CD4-positive, alpha-beta T cell (primary cell): Measurements from ENCODE around the gene PRICKLE2. TPM values are rescaled to one million over a fixed set of nuclear protein-coding genes. Genes with fewer than 3 reads are reported as not detected.

Experiments used
- ATAC-seq: fragments of 200-7000 bp; cut with Tn5 transposase; one replicate; pipeline ENCODE4 v1.10.0; 2022; ENCODE audit warnings: mild to moderate bottlenecking; ENCODE audit not compliant: poor library complexity
- CTCF ChIA-PET: fragments of 350-600 bp; sonication (Branson Sonifier 250); formaldehyde crosslinking; loops from one replicate; lab custom pipeline; 2021; ENCODE audit warnings: antibody characterized with exemption, inconsistent platforms; lab: Charles Lee
- POLR2A ChIA-PET: fragments of 350-600 bp; sonication (Branson Sonifier 250); formaldehyde crosslinking; loops from one replicate; lab custom pipeline; 2021; ENCODE audit warnings: antibody characterized with exemption, inconsistent platforms; lab: Charles Lee
- DNase-seq, 14 experiments: peaks; one replicate each; pipeline ENCODE4 v3.0.0-alpha.2; 2013 to 2020; ENCODE audit warnings: mixed read lengths in 2 of 14
- H3K27ac ChIP-seq, 2 donors: one replicate each; pipeline versions ENCODE4 v1.5.1 to v1.7.0; 2013; ENCODE audit warnings: low read length in 2 of 2, low read depth in 1 of 2, mild to moderate bottlenecking in 1 of 2
- H3K27me3 ChIP-seq, 2 experiments: 1 replicate in 1 of 2; 2 replicates in 1 of 2; pipeline versions ENCODE4 v1.6.1 to v1.7.0; 2013; ENCODE audit warnings: low read length in 2 of 2, control low read depth in 1 of 2, mild to moderate bottlenecking in 1 of 2, moderate library complexity in 1 of 2; ENCODE audit not compliant: insufficient read depth in 2 of 2, control insufficient read depth in 1 of 2
- H3K36me3 ChIP-seq: one replicate; pipeline ENCODE4 v1.6.1; 2013; ENCODE audit warnings: low read length, control low read depth; ENCODE audit not compliant: insufficient read depth
- H3K4me1 ChIP-seq: one replicate; pipeline ENCODE4 v1.6.1; 2013; ENCODE audit warnings: low read length, control low read depth; ENCODE audit not compliant: insufficient read depth
- H3K4me3 ChIP-seq: one replicate; pipeline ENCODE4 v1.5.1; 2013; ENCODE audit warnings: mild to moderate bottlenecking, low read length, moderate library complexity
- H3K9me3 ChIP-seq, 2 experiments: 1 replicate in 1 of 2; 2 replicates in 1 of 2; pipeline versions ENCODE4 v1.6.1 to v1.7.0; 2013; ENCODE audit warnings: low read length in 2 of 2, mild to moderate bottlenecking in 2 of 2, control low read depth in 1 of 2, moderate library complexity in 1 of 2; ENCODE audit not compliant: control insufficient read depth in 1 of 2, insufficient read depth in 1 of 2
- H3K27ac Mint-ChIP-seq: one replicate; pipeline ENCODE4 v1.8.0; 2020; ENCODE audit warnings: mixed read lengths
- H3K27me3 Mint-ChIP-seq: one replicate; pipeline ENCODE4 v1.8.0; 2021; ENCODE audit warnings: mixed read lengths
- H3K36me3 Mint-ChIP-seq: one replicate; pipeline ENCODE4 v1.8.0; 2021; ENCODE audit warnings: low read depth, mixed read lengths
- H3K4me1 Mint-ChIP-seq: one replicate; pipeline ENCODE4 v1.8.0; 2021; ENCODE audit warnings: low read depth, mixed read lengths
- H3K4me3 Mint-ChIP-seq: one replicate; pipeline ENCODE4 v1.8.0; 2020; ENCODE audit warnings: mild to moderate bottlenecking, mixed read lengths
- H3K9me3 Mint-ChIP-seq: one replicate; pipeline ENCODE4 v1.8.0; 2020; ENCODE audit warnings: mixed read lengths
- intact Hi-C, 2 experiments: fragments of 100-400 bp; cut with DNase I in 1 of 2; cut with micrococcal nuclease in 1 of 2; formaldehyde crosslinking; loops; one replicate each; pipeline versions ENCODE4 v1.15.1 to v1.9.0; 2023 to 2025; cut with DNase I, micrococcal nuclease
- total RNA-seq, 174 experiments: library from RNA in 2 of 174; stranded (reverse) in 2 of 174; gene quantifications; one replicate each; pipeline ENCODE4 v1.2.3 and lab custom pipeline; 2021 to 2026
- TF ChIP-seq, protein P1 (sequence below): fragments of 200-600 bp; IDR thresholded peaks from one replicate; pipeline ENCODE4 v1.8.0; 2022; ENCODE audit warnings: antibody characterized with exemption, mild to moderate bottlenecking

PRICKLE2 gene
- total RNA-seq, 2 experiments from 2014 or later, result not detected

GRCh38 chr3:64160000-64160695 is 65.1 kb downstream of the PRICKLE2 start:
- H3K27ac ChIP-seq, result no peak overlapping the region
- Mint-ChIP-seq H3K36me3 (no peaks in the 10 kb centered on the region), H3K27me3 (peaks cover 17% of the 10 kb centered on the region), H3K4me3 (no peak overlapping the region), H3K4me1 (no peaks in the 10 kb centered on the region), H3K27ac (no peak overlapping the region), H3K9me3 (no peaks in the 10 kb centered on the region)
- H3K4me3 ChIP-seq, result no peak overlapping the region
- POLR2A ChIA-PET, result no interaction called here
- CTCF ChIA-PET, result no interaction called here
- no peaks in the 10 kb centered on the region for H3K36me3 ChIP-seq
- ATAC-seq (no peak), DNase-seq (no peak)
- no peaks in the 10 kb centered on the region for H3K9me3 ChIP-seq
- H3K27me3 ChIP-seq, result no peaks in the 10 kb centered on the region
- TF ChIP-seq, protein P1, sequence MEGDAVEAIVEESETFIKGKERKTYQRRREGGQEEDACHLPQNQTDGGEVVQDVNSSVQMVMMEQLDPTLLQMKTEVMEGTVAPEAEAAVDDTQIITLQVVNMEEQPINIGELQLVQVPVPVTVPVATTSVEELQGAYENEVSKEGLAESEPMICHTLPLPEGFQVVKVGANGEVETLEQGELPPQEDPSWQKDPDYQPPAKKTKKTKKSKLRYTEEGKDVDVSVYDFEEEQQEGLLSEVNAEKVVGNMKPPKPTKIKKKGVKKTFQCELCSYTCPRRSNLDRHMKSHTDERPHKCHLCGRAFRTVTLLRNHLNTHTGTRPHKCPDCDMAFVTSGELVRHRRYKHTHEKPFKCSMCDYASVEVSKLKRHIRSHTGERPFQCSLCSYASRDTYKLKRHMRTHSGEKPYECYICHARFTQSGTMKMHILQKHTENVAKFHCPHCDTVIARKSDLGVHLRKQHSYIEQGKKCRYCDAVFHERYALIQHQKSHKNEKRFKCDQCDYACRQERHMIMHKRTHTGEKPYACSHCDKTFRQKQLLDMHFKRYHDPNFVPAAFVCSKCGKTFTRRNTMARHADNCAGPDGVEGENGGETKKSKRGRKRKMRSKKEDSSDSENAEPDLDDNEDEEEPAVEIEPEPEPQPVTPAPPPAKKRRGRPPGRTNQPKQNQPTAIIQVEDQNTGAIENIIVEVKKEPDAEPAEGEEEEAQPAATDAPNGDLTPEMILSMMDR, result no peak
- intact Hi-C loops, result no loop called here
- H3K4me1 ChIP-seq, result no peaks in the 10 kb centered on the region

GRCh38 chr3:64158334-64158733 is 66.9 kb downstream of the PRICKLE2 start:
- H3K4me3 Mint-ChIP-seq, result no peak overlapping the region
- ChIA-PET CTCF (no interaction called here), POLR2A (no interaction called here)
- Histone ChIP-seq H3K4me3 (no peak overlapping the region), H3K27ac (no peak overlapping the region), H3K27me3 (no peaks in the 10 kb centered on the region), H3K9me3 (no peaks in the 10 kb centered on the region), H3K36me3 (no peaks in the 10 kb centered on the region), H3K4me1 (no peaks in the 10 kb centered on the region)
- intact Hi-C loops, result no loop called here
- TF ChIP-seq, protein P1, result no peak
- no peak for DNase-seq
- H3K36me3 Mint-ChIP-seq, result no peaks in the 10 kb centered on the region
- no peak for ATAC-seq
- H3K4me1 Mint-ChIP-seq, result no peaks in the 10 kb centered on the region
- H3K27me3 Mint-ChIP-seq, result peaks cover 17% of the 10 kb centered on the region
- no peak overlapping the region for H3K27ac Mint-ChIP-seq
- no peaks in the 10 kb centered on the region for H3K9me3 Mint-ChIP-seq

GRCh38 chr3:64157150-64158035 is 67.9 kb downstream of the PRICKLE2 start:
- ChIA-PET POLR2A (no interaction called here), CTCF (no interaction called here)
- H3K4me1 ChIP-seq, result no peaks in the 10 kb centered on the region
- no peak overlapping the region for H3K4me3 Mint-ChIP-seq
- H3K27ac Mint-ChIP-seq, result no peak overlapping the region
- H3K9me3 ChIP-seq, result no peaks in the 10 kb centered on the region
- ATAC-seq (no peak), DNase-seq (no peak)
- no peaks in the 10 kb centered on the region for H3K36me3 ChIP-seq
- H3K4me3 ChIP-seq, result no peak overlapping the region
- no peaks in the 10 kb centered on the region for H3K36me3 Mint-ChIP-seq
- no peak overlapping the region for H3K27ac ChIP-seq
- intact Hi-C loops, result no loop called here
- TF ChIP-seq, protein P1, result no peak
- H3K4me1 Mint-ChIP-seq, result no peaks in the 10 kb centered on the region
- peaks cover 23% of the 10 kb centered on the region for H3K27me3 Mint-ChIP-seq
- no peaks in the 10 kb centered on the region for H3K27me3 ChIP-seq
- H3K9me3 Mint-ChIP-seq, result no peaks in the 10 kb centered on the region
